GM18526 (cell line): ENCODE results near the gene EHD1.

ENCODE experiments used
- POLR2A ChIP-seq: IDR thresholded peaks from 3 replicates; pipeline ENCODE4 v1.6.1; 2011; ENCODE audit not compliant: insufficient read length; ENCODE audit errors: extremely low read depth

Gene EHD1

GRCh38 chr11:64897381-64898075, 19.1 kb upstream of the EHD1 start:
- TF ChIP-seq POLR2A: no peak

- TF ChIP-seq POLR2A: no peak
These were observed 18.1 kb upstream of the EHD1 start for GRCh38 chr11:64896448-64897022.

- no peak for TF ChIP-seq POLR2A
These were observed 16.5 kb upstream of the EHD1 start for GRCh38 chr11:64894812-64895452.

- peak; percentile 14 for TF ChIP-seq POLR2A
These were observed 15.8 kb upstream of the EHD1 start for GRCh38 chr11:64894070-64894811.

- TF ChIP-seq POLR2A: no peak
These were observed 15.0 kb upstream of the EHD1 start for GRCh38 chr11:64893194-64894069.

- TF ChIP-seq POLR2A: no peak
These were observed 14.4 kb upstream of the EHD1 start for GRCh38 chr11:64892838-64893193.

- no peak for TF ChIP-seq POLR2A
These were observed 14.0 kb upstream of the EHD1 start for GRCh38 chr11:64892411-64892831.

- no peak for TF ChIP-seq POLR2A
These were observed 13.5 kb upstream of the EHD1 start for GRCh38 chr11:64891880-64892279.

GRCh38 chr11:64891215-64891848, 12.9 kb upstream of the EHD1 start:
- TF ChIP-seq POLR2A: no peak

- TF ChIP-seq POLR2A: no peak
These were observed 12.1 kb upstream of the EHD1 start for GRCh38 chr11:64890522-64890939.

GRCh38 chr11:64888729-64889511, 10.5 kb upstream of the EHD1 start:
- TF ChIP-seq POLR2A: no peak

- TF ChIP-seq POLR2A: no peak
These were observed 9.9 kb upstream of the EHD1 start for GRCh38 chr11:64888406-64888728.

GRCh38 chr11:64887757-64888405, 9.5 kb upstream of the EHD1 start:
- TF ChIP-seq POLR2A: peak; percentile 26
